ENCODE data around the gene PLEKHA4. TPM values are rescaled to one million over a fixed set of nuclear protein-coding genes. Genes with fewer than 3 reads are reported as not detected.

Gene PLEKHA4
- total and polyA plus RNA-seq, 4 experiments from 2014 or later: 2.3 to 7.5 (median 4.7) TPM

GRCh38 chr19:48844472-48844871 is 23.9 kb downstream of the PLEKHA4 start:
- Mint-ChIP-seq H3K4me1 (peaks cover 0 to 2% (median under 1%) of the 10 kb centered on the region in 4 donors), H3K9me3 (no peaks in the 10 kb centered on the region), H3K36me3 (no peaks in the 10 kb centered on the region), H3K27me3 (no peaks in the 10 kb centered on the region), H3K4me3 (no peak overlapping the region), H3K27ac (peak overlapping the region in 1 of 7 donors; percentile 57)
- H3K4me3 ChIP-seq (ENCODE audit: low read length in 2 of 2): no peak overlapping the region
- DNase-seq: no peak
- no peaks in the 10 kb centered on the region for H3K4me1 ChIP-seq (ENCODE audit: insufficient read depth, low read length)
- ChIA-PET POLR2A (ENCODE audit: partially characterized antibody) (interaction anchor here (2.8 kb wide), 1 partner anchor 122 kb away, joined by 11 read pairs; the partner anchor contains the start of gene FTL), CTCF (ENCODE audit: partially characterized antibody) (interaction anchor here (0.6 to 6.7 kb wide), 10 partner anchors 9 to 736 kb away, joined by 3 to 140 read pairs (median 4); partner anchors contain the start of genes HSD17B14, PPP1R15A and RUVBL2)
- no peaks in the 10 kb centered on the region for H3K9me3 ChIP-seq (ENCODE audit: control insufficient read depth in 1 of 2, low read length in 2 of 2)
- intact Hi-C loops (cut with micrococcal nuclease): no loop called here
- H3K27me3 ChIP-seq (ENCODE audit: insufficient read depth, low read length): no peaks in the 10 kb centered on the region
- H3K36me3 ChIP-seq (ENCODE audit: insufficient read depth, low read length): no peaks in the 10 kb centered on the region
- H3K27ac ChIP-seq (ENCODE audit: low read depth, low read length): no peak overlapping the region

GRCh38 chr19:48842789-48843162 is 25.6 kb downstream of the PLEKHA4 start:
- Histone ChIP-seq H3K27me3 (ENCODE audit: insufficient read depth, low read length) (no peaks in the 10 kb centered on the region), H3K36me3 (ENCODE audit: insufficient read depth, low read length) (no peaks in the 10 kb centered on the region), H3K4me1 (ENCODE audit: insufficient read depth, low read length) (no peaks in the 10 kb centered on the region), H3K4me3 (ENCODE audit: low read length in 2 of 2) (no peak overlapping the region), H3K27ac (ENCODE audit: low read depth, low read length) (no peak overlapping the region), H3K9me3 (ENCODE audit: control insufficient read depth in 1 of 2, low read length in 2 of 2) (no peaks in the 10 kb centered on the region)
- ChIA-PET POLR2A (ENCODE audit: partially characterized antibody) (interaction anchor here (0.7 to 2.8 kb wide), 10 partner anchors 25 to 198 kb away, joined by 3 to 12 read pairs (median 4); partner anchors contain the start of gene FTL), CTCF (ENCODE audit: partially characterized antibody) (interaction anchor here (0.5 to 6.7 kb wide), 41 partner anchors 9 to 488 kb away, joined by 3 to 140 read pairs (median 4); partner anchors contain the start of genes BCAT2, CA11, DHDH and NUCB1)
- no peaks in the 10 kb centered on the region for H3K9me3 Mint-ChIP-seq
- peaks cover 0 to 4% (median 2%) of the 10 kb centered on the region in 4 donors for H3K4me1 Mint-ChIP-seq
- H3K27ac Mint-ChIP-seq: no peak overlapping the region
- H3K4me3 Mint-ChIP-seq: peak overlapping the region in 1 of 8 donors; percentile 33
- intact Hi-C loops (cut with micrococcal nuclease): loop anchor here (1.0 kb wide), 4 partner anchors 47 to 196 kb away; partner anchors contain the start of gene CA11
- H3K27me3 Mint-ChIP-seq: no peaks in the 10 kb centered on the region
- H3K36me3 Mint-ChIP-seq: no peaks in the 10 kb centered on the region
- peak; percentile 42 to 60 (median 55) for DNase-seq

- no peak overlapping the region for H3K4me3 Mint-ChIP-seq
Observed at GRCh38 chr19:48841571-48841970, 26.8 kb downstream of the PLEKHA4 start.

GRCh38 chr19:48841047-48841446 is 27.4 kb downstream of the PLEKHA4 start:
- Histone ChIP-seq H3K27me3 (ENCODE audit: insufficient read depth, low read length) (no peaks in the 10 kb centered on the region), H3K4me3 (ENCODE audit: low read length in 2 of 2) (no peak overlapping the region), H3K9me3 (ENCODE audit: control insufficient read depth in 1 of 2, low read length in 2 of 2) (no peaks in the 10 kb centered on the region), H3K4me1 (ENCODE audit: insufficient read depth, low read length) (peaks cover 13% of the 10 kb centered on the region), H3K36me3 (ENCODE audit: insufficient read depth, low read length) (no peaks in the 10 kb centered on the region), H3K27ac (ENCODE audit: low read depth, low read length) (no peak overlapping the region)
- ChIA-PET CTCF (ENCODE audit: partially characterized antibody) (interaction anchor here (1.0 to 6.7 kb wide), 16 partner anchors 10 to 201 kb away, joined by 3 to 140 read pairs (median 8); partner anchors contain the start of genes CA11, DHDH and FUT2), POLR2A (ENCODE audit: partially characterized antibody) (interaction anchor here (1.2 kb wide), 1 partner anchor 8 kb away, joined by 4 read pairs; no protein-coding TSS in a partner anchor)
- Mint-ChIP-seq H3K27me3 (peaks cover 4 to 6% of the 10 kb centered on the region in 2 donors), H3K9me3 (no peaks in the 10 kb centered on the region), H3K4me1 (peaks cover 10 to 11% (median 11%) of the 10 kb centered on the region in 4 donors), H3K36me3 (no peaks in the 10 kb centered on the region), H3K27ac (no peak overlapping the region), H3K4me3 (no peak overlapping the region)
- DNase-seq: no peak
- intact Hi-C loops (cut with micrococcal nuclease): no loop called here

More at GRCh38 chr19:48841571-48841970, 26.8 kb downstream of the PLEKHA4 start:
- Mint-ChIP-seq H3K27me3 (peaks cover 3% of the 10 kb centered on the region in 2 donors), H3K4me1 (peaks cover 6 to 9% (median 7%) of the 10 kb centered on the region in 4 donors), H3K36me3 (no peaks in the 10 kb centered on the region), H3K9me3 (no peaks in the 10 kb centered on the region), H3K27ac (no peak overlapping the region)
- H3K4me3 ChIP-seq (ENCODE audit: low read length in 2 of 2): no peak overlapping the region
- no peaks in the 10 kb centered on the region for H3K36me3 ChIP-seq (ENCODE audit: insufficient read depth, low read length)
- H3K27me3 ChIP-seq (ENCODE audit: insufficient read depth, low read length): no peaks in the 10 kb centered on the region
- ChIA-PET CTCF (ENCODE audit: partially characterized antibody) (interaction anchor here (0.7 to 6.7 kb wide), 26 partner anchors 10 to 201 kb away, joined by 3 to 140 read pairs (median 5); partner anchors contain the start of genes CA11, DHDH and FUT2), POLR2A (ENCODE audit: partially characterized antibody) (interaction anchor here (1.2 to 1.6 kb wide), 3 partner anchors 9 to 197 kb away, joined by 3 to 4 read pairs (median 3); no protein-coding TSS in a partner anchor)
- no peaks in the 10 kb centered on the region for H3K9me3 ChIP-seq (ENCODE audit: control insufficient read depth in 1 of 2, low read length in 2 of 2)
- H3K4me1 ChIP-seq (ENCODE audit: insufficient read depth, low read length): peaks cover 8% of the 10 kb centered on the region
- H3K27ac ChIP-seq (ENCODE audit: low read depth, low read length): no peak overlapping the region
- intact Hi-C loops (cut with micrococcal nuclease): no loop called here
- DNase-seq: no peak

GRCh38 chr19:48837687-48838086 is 30.7 kb downstream of the PLEKHA4 start:
- Histone ChIP-seq H3K27me3 (ENCODE audit: insufficient read depth, low read length) (no peaks in the 10 kb centered on the region), H3K4me1 (ENCODE audit: insufficient read depth, low read length) (peaks cover 21% of the 10 kb centered on the region), H3K4me3 (ENCODE audit: low read length in 2 of 2) (no peak overlapping the region), H3K9me3 (ENCODE audit: control insufficient read depth in 1 of 2, low read length in 2 of 2) (no peaks in the 10 kb centered on the region), H3K27ac (ENCODE audit: low read depth, low read length) (peak overlapping the region; percentile 10), H3K36me3 (ENCODE audit: insufficient read depth, low read length) (no peaks in the 10 kb centered on the region)
- CTCF ChIA-PET (ENCODE audit: partially characterized antibody): interaction anchor here (1.3 to 2.3 kb wide), 4 partner anchors 42 to 192 kb away, joined by 5 to 59 read pairs (median 16); partner anchors contain the start of gene CA11
- Mint-ChIP-seq H3K4me3 (no peak overlapping the region), H3K27ac (peak overlapping the region in 2 of 7 donors; percentile 29 to 57), H3K9me3 (no peaks in the 10 kb centered on the region), H3K36me3 (no peaks in the 10 kb centered on the region), H3K27me3 (peaks cover 4 to 14% of the 10 kb centered on the region in 2 donors), H3K4me1 (peaks cover 16 to 21% (median 17%) of the 10 kb centered on the region in 4 donors)
- no peak for DNase-seq
- intact Hi-C loops (cut with micrococcal nuclease): no loop called here
- POLR2A ChIA-PET (ENCODE audit: partially characterized antibody): interaction anchor here (0.6 to 1.5 kb wide), 3 partner anchors 42 to 218 kb away, joined by 3 read pairs; partner anchors contain the start of genes RPL18 and SPHK2

GRCh38 chr19:48837051-48837524 is 31.3 kb downstream of the PLEKHA4 start:
- ChIA-PET POLR2A (ENCODE audit: partially characterized antibody) (interaction anchor here (0.6 to 1.6 kb wide), 7 partner anchors 42 to 218 kb away, joined by 3 to 5 read pairs (median 3); partner anchors contain the start of genes FTL, RPL18 and SPHK2), CTCF (ENCODE audit: partially characterized antibody) (interaction anchor here (0.6 to 2.3 kb wide), 6 partner anchors 27 to 191 kb away, joined by 3 to 59 read pairs (median 8); partner anchors contain the start of genes CA11, GYS1 and RUVBL2)
- Mint-ChIP-seq H3K4me1 (peaks cover 15 to 21% (median 16%) of the 10 kb centered on the region in 4 donors), H3K4me3 (peak overlapping the region; percentile 54 to 86 (median 77)), H3K27me3 (peaks cover 4 to 14% of the 10 kb centered on the region in 2 donors), H3K36me3 (no peaks in the 10 kb centered on the region), H3K9me3 (no peaks in the 10 kb centered on the region), H3K27ac (peak overlapping the region; percentile 19 to 87 (median 51))
- Histone ChIP-seq H3K4me1 (ENCODE audit: insufficient read depth, low read length) (peaks cover 21% of the 10 kb centered on the region), H3K36me3 (ENCODE audit: insufficient read depth, low read length) (no peaks in the 10 kb centered on the region), H3K4me3 (ENCODE audit: low read length in 2 of 2) (peak overlapping the region in 1 of 2 donors; percentile 22), H3K27me3 (ENCODE audit: insufficient read depth, low read length) (no peaks in the 10 kb centered on the region), H3K27ac (ENCODE audit: low read depth, low read length) (peak overlapping the region; percentile 10), H3K9me3 (ENCODE audit: control insufficient read depth in 1 of 2, low read length in 2 of 2) (no peaks in the 10 kb centered on the region)
- intact Hi-C loops (cut with micrococcal nuclease): no loop called here
- peak; percentile 65 to 81 (median 71) for DNase-seq
